ENCODE data around the gene FBXL20. TPM values are rescaled to one million over a fixed set of nuclear protein-coding genes. Genes with fewer than 3 reads are reported as not detected.
"Not testable (repeated sequence)": the region's sequence is repeated elsewhere in the genome, so short reads cannot be mapped to it uniquely, and the experiment has no call there.

Gene FBXL20
- total and polyA plus RNA-seq, 4 experiments from 2014 or later = 1.5 to 38.5 (median 19.7) TPM

- Mint-ChIP-seq H3K27ac (no peak overlapping the region), H3K9me3 (no peaks in the 10 kb centered on the region), H3K27me3 (no peaks in the 10 kb centered on the region), H3K36me3 (no peaks in the 10 kb centered on the region), H3K4me3 (no peak overlapping the region), H3K4me1 (peaks cover 5 to 14% (median 10%) of the 10 kb centered on the region in 4 donors)
- Histone ChIP-seq H3K27me3 (ENCODE audit: insufficient read depth, low read length) (no peaks in the 10 kb centered on the region), H3K36me3 (ENCODE audit: insufficient read depth, low read length) (no peaks in the 10 kb centered on the region), H3K4me3 (ENCODE audit: low read length in 2 of 2) (no peak overlapping the region), H3K4me1 (ENCODE audit: insufficient read depth, low read length) (no peaks in the 10 kb centered on the region), H3K27ac (ENCODE audit: low read depth, low read length) (no peak overlapping the region), H3K9me3 (ENCODE audit: control insufficient read depth in 1 of 2, low read length in 2 of 2) (no peaks in the 10 kb centered on the region)
- no peak for DNase-seq
- CTCF ChIA-PET (ENCODE audit: partially characterized antibody) = no interaction called here
- intact Hi-C loops (cut with micrococcal nuclease) = no loop called here
- POLR2A ChIA-PET (ENCODE audit: partially characterized antibody) = no interaction called here
Observed at GRCh38 chr17:39351508-39351907, 49.9 kb downstream of the FBXL20 start.

- ChIA-PET CTCF (ENCODE audit: partially characterized antibody) (no interaction called here), POLR2A (ENCODE audit: partially characterized antibody) (no interaction called here)
- Mint-ChIP-seq H3K27ac (no peak overlapping the region), H3K4me3 (no peak overlapping the region), H3K27me3 (no peaks in the 10 kb centered on the region), H3K4me1 (peaks cover 10 to 19% (median 11%) of the 10 kb centered on the region in 4 donors), H3K36me3 (no peaks in the 10 kb centered on the region), H3K9me3 (no peaks in the 10 kb centered on the region)
- H3K4me1 ChIP-seq (ENCODE audit: insufficient read depth, low read length) = no peaks in the 10 kb centered on the region
- DNase-seq = no peak
- no peak overlapping the region for H3K27ac ChIP-seq (ENCODE audit: low read depth, low read length)
- no peaks in the 10 kb centered on the region for H3K36me3 ChIP-seq (ENCODE audit: insufficient read depth, low read length)
- intact Hi-C loops (cut with micrococcal nuclease) = no loop called here
- no peak overlapping the region for H3K4me3 ChIP-seq (ENCODE audit: low read length in 2 of 2)
- no peaks in the 10 kb centered on the region for H3K27me3 ChIP-seq (ENCODE audit: insufficient read depth, low read length)
- no peaks in the 10 kb centered on the region for H3K9me3 ChIP-seq (ENCODE audit: control insufficient read depth in 1 of 2, low read length in 2 of 2)
Observed at GRCh38 chr17:39349246-39349645, 52.2 kb downstream of the FBXL20 start.

GRCh38 chr17:39346863-39347262 is 54.6 kb downstream of the FBXL20 start:
- H3K9me3 Mint-ChIP-seq; H3K4me3 ChIP-seq (ENCODE audit: low read length in 2 of 2); POLR2A ChIA-PET (ENCODE audit: partially characterized antibody); H3K4me1 ChIP-seq (ENCODE audit: insufficient read depth, low read length); intact Hi-C loops (cut with micrococcal nuclease); DNase-seq; H3K27ac Mint-ChIP-seq; CTCF ChIA-PET (ENCODE audit: partially characterized antibody); H3K4me3 Mint-ChIP-seq; H3K27me3 ChIP-seq (ENCODE audit: insufficient read depth, low read length); H3K27me3 Mint-ChIP-seq; H3K27ac ChIP-seq (ENCODE audit: low read depth, low read length); H3K36me3 Mint-ChIP-seq; H3K9me3 ChIP-seq (ENCODE audit: control insufficient read depth in 1 of 2, low read length in 2 of 2); H3K36me3 ChIP-seq (ENCODE audit: insufficient read depth, low read length): not testable (repeated sequence)
- peaks cover 10 to 14% (median 14%) of the 10 kb centered on the region in 4 donors for H3K4me1 Mint-ChIP-seq

GRCh38 chr17:39341541-39341940 is 59.9 kb downstream of the FBXL20 start:
- no peaks in the 10 kb centered on the region for H3K27me3 Mint-ChIP-seq
- Histone ChIP-seq H3K4me1 (ENCODE audit: insufficient read depth, low read length) (no peaks in the 10 kb centered on the region), H3K36me3 (ENCODE audit: insufficient read depth, low read length) (peaks cover 8% of the 10 kb centered on the region), H3K9me3 (ENCODE audit: control insufficient read depth in 1 of 2, low read length in 2 of 2) (no peaks in the 10 kb centered on the region), H3K27me3 (ENCODE audit: insufficient read depth, low read length) (no peaks in the 10 kb centered on the region), H3K27ac (ENCODE audit: low read depth, low read length) (no peak overlapping the region), H3K4me3 (ENCODE audit: low read length in 2 of 2) (no peak overlapping the region)
- intact Hi-C loops (cut with micrococcal nuclease) = no loop called here
- no peaks in the 10 kb centered on the region for H3K9me3 Mint-ChIP-seq
- H3K4me1 Mint-ChIP-seq = peaks cover 4 to 8% (median 6%) of the 10 kb centered on the region in 4 donors
- ChIA-PET POLR2A (ENCODE audit: partially characterized antibody) (no interaction called here), CTCF (ENCODE audit: partially characterized antibody) (interaction anchor here (1.1 kb wide), 1 partner anchor 280 kb away, joined by 3 read pairs; no protein-coding TSS in a partner anchor)
- peaks cover 12 to 15% of the 10 kb centered on the region in 2 donors for H3K36me3 Mint-ChIP-seq
- H3K4me3 Mint-ChIP-seq = no peak overlapping the region
- no peak for DNase-seq
- H3K27ac Mint-ChIP-seq = no peak overlapping the region

GRCh38 chr17:39340731-39341130 is 60.7 kb downstream of the FBXL20 start:
- Histone ChIP-seq H3K4me3 (ENCODE audit: low read length in 2 of 2) (no peak overlapping the region), H3K4me1 (ENCODE audit: insufficient read depth, low read length) (no peaks in the 10 kb centered on the region), H3K27me3 (ENCODE audit: insufficient read depth, low read length) (no peaks in the 10 kb centered on the region), H3K9me3 (ENCODE audit: control insufficient read depth in 1 of 2, low read length in 2 of 2) (no peaks in the 10 kb centered on the region), H3K36me3 (ENCODE audit: insufficient read depth, low read length) (peaks cover 8% of the 10 kb centered on the region), H3K27ac (ENCODE audit: low read depth, low read length) (no peak overlapping the region)
- Mint-ChIP-seq H3K4me3 (no peak overlapping the region), H3K27ac (no peak overlapping the region), H3K9me3 (no peaks in the 10 kb centered on the region), H3K36me3 (peaks cover 17 to 19% of the 10 kb centered on the region in 2 donors), H3K27me3 (no peaks in the 10 kb centered on the region), H3K4me1 (peaks cover 4 to 10% (median 6%) of the 10 kb centered on the region in 4 donors)
- no peak for DNase-seq
- ChIA-PET CTCF (ENCODE audit: partially characterized antibody) (no interaction called here), POLR2A (ENCODE audit: partially characterized antibody) (no interaction called here)
- intact Hi-C loops (cut with micrococcal nuclease) = no loop called here

GRCh38 chr17:39339272-39339671 is 62.2 kb downstream of the FBXL20 start:
- no peaks in the 10 kb centered on the region for H3K27me3 Mint-ChIP-seq
- POLR2A ChIA-PET (ENCODE audit: partially characterized antibody) = no interaction called here

GRCh38 chr17:39337649-39338048 is 63.8 kb downstream of the FBXL20 start:
- H3K4me3 Mint-ChIP-seq; H3K9me3 Mint-ChIP-seq; H3K27me3 Mint-ChIP-seq; H3K4me3 ChIP-seq (ENCODE audit: low read length in 2 of 2); H3K36me3 ChIP-seq (ENCODE audit: insufficient read depth, low read length); H3K9me3 ChIP-seq (ENCODE audit: control insufficient read depth in 1 of 2, low read length in 2 of 2); CTCF ChIA-PET (ENCODE audit: partially characterized antibody); DNase-seq; intact Hi-C loops (cut with micrococcal nuclease); H3K4me1 ChIP-seq (ENCODE audit: insufficient read depth, low read length); H3K27me3 ChIP-seq (ENCODE audit: insufficient read depth, low read length); H3K27ac ChIP-seq (ENCODE audit: low read depth, low read length); H3K27ac Mint-ChIP-seq; H3K4me1 Mint-ChIP-seq; POLR2A ChIA-PET (ENCODE audit: partially characterized antibody): not testable (repeated sequence)
- peaks cover 17 to 21% of the 10 kb centered on the region in 2 donors for H3K36me3 Mint-ChIP-seq

More at GRCh38 chr17:39339272-39339671, 62.2 kb downstream of the FBXL20 start:
- no peaks in the 10 kb centered on the region for H3K27me3 ChIP-seq (ENCODE audit: insufficient read depth, low read length)
- no peaks in the 10 kb centered on the region for H3K4me1 ChIP-seq (ENCODE audit: insufficient read depth, low read length)
- H3K36me3 ChIP-seq (ENCODE audit: insufficient read depth, low read length) = peaks cover 8% of the 10 kb centered on the region
- DNase-seq = no peak
- intact Hi-C loops (cut with micrococcal nuclease) = no loop called here
- H3K27ac ChIP-seq (ENCODE audit: low read depth, low read length) = no peak overlapping the region
- H3K36me3 Mint-ChIP-seq = peaks cover 19 to 21% of the 10 kb centered on the region in 2 donors
- H3K4me3 Mint-ChIP-seq = no peak overlapping the region
- CTCF ChIA-PET (ENCODE audit: partially characterized antibody) = no interaction called here
- peaks cover 0 to 8% (median 4%) of the 10 kb centered on the region in 4 donors for H3K4me1 Mint-ChIP-seq
- no peak overlapping the region for H3K27ac Mint-ChIP-seq
- H3K4me3 ChIP-seq (ENCODE audit: low read length in 2 of 2) = no peak overlapping the region
- H3K9me3 ChIP-seq (ENCODE audit: control insufficient read depth in 1 of 2, low read length in 2 of 2) = no peaks in the 10 kb centered on the region
- H3K9me3 Mint-ChIP-seq = no peaks in the 10 kb centered on the region

GRCh38 chr17:39335704-39336223 is 65.7 kb downstream of the FBXL20 start:
- no peak overlapping the region for H3K27ac Mint-ChIP-seq
- H3K36me3 ChIP-seq (ENCODE audit: insufficient read depth, low read length) = no peaks in the 10 kb centered on the region
- peaks cover 0 to 8% (median 0%) of the 10 kb centered on the region in 4 donors for H3K4me1 Mint-ChIP-seq
- H3K27me3 ChIP-seq (ENCODE audit: insufficient read depth, low read length) = no peaks in the 10 kb centered on the region
- no peaks in the 10 kb centered on the region for H3K27me3 Mint-ChIP-seq
- no peak overlapping the region for H3K4me3 ChIP-seq (ENCODE audit: low read length in 2 of 2)
- H3K36me3 Mint-ChIP-seq = peaks cover 12 to 14% of the 10 kb centered on the region in 2 donors
- no peak overlapping the region for H3K4me3 Mint-ChIP-seq
- no peaks in the 10 kb centered on the region for H3K9me3 Mint-ChIP-seq
- CTCF ChIA-PET (ENCODE audit: partially characterized antibody) = interaction anchor here (0.9 kb wide), 1 partner anchor 91 kb away, joined by 3 read pairs; no protein-coding TSS in a partner anchor
- no peaks in the 10 kb centered on the region for H3K9me3 ChIP-seq (ENCODE audit: control insufficient read depth in 1 of 2, low read length in 2 of 2)
- H3K4me1 ChIP-seq (ENCODE audit: insufficient read depth, low read length) = no peaks in the 10 kb centered on the region
- intact Hi-C loops (cut with micrococcal nuclease) = no loop called here
- no peak for DNase-seq
- POLR2A ChIA-PET (ENCODE audit: partially characterized antibody) = no interaction called here
- no peak overlapping the region for H3K27ac ChIP-seq (ENCODE audit: low read depth, low read length)

Data from CD4-positive, alpha-beta memory T cell (primary cell).